ENCODE measurements around the gene SIL1. TPM values are rescaled to one million over a fixed set of nuclear protein-coding genes. Genes with fewer than 3 reads are reported as not detected.
A peak's percentile ranks its signal among the peaks of the same experiment; 100 is the strongest.
"Not testable (repeated sequence)": the region's sequence is repeated elsewhere in the genome, so short reads cannot be mapped to it uniquely, and the experiment has no call there.

The SIL1 gene
- total and polyA plus RNA-seq, 2 experiments from 2014 or later = 78.8 to 89.8 TPM

DNA sequence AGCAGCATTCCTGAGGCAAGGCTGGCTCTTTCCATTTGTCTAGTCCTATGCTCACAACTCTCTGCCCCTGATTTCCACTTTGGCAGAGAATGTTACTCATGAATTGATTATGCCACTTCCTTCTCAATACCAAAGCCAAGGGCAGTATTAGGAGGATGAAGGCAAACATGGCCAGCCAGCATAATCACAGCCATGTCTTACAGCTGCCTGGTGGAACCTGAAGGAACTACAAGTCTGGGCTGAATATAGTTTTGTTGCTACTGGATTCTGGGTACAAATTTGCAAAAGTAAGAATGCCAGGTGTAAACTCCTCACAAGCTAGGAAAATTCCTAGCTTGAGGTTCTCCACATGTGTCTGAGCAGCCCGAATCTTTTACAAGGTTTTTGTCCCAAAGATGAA is 4.2 kb downstream of the SIL1 start:
- no peak overlapping the region for H3K4me3 ChIP-seq
- H3K36me3 ChIP-seq (ENCODE audit: low read depth) = no peaks in the 10 kb centered on the region
- no peak overlapping the region for H3K27ac ChIP-seq
- H3K9me3 ChIP-seq (ENCODE audit: low read depth) = no peaks in the 10 kb centered on the region
- TF ChIP-seq EZH2 (IDR thresholded peaks at IDR 0.05; ENCODE audit: insufficient read depth, poor library complexity, severe bottlenecking) = no peak
- peak; percentile 44 for DNase-seq
- H3K4me2 ChIP-seq (ENCODE audit: unreplicated experiment) = no peak overlapping the region
- no peaks in the 10 kb centered on the region for H3K27me3 ChIP-seq (replicated peaks; ENCODE audit: insufficient read depth)
- no peak overlapping the region for H2AFZ ChIP-seq
- H3K9ac ChIP-seq = no peak overlapping the region
- no peaks in the 10 kb centered on the region for H4K20me1 ChIP-seq (ENCODE audit: insufficient read depth)
- WGBS, 2 experiments (ENCODE audit: low coverage in 1 of 2, low lambda C conversion rate in 2 of 2, missing lambda C conversion rate in 2 of 2) = 33 to 68% methylated on average over 1 of the region's 1 CpG
- H3K9me2 ChIP-seq (ENCODE audit: insufficient read depth) = no peaks in the 10 kb centered on the region
- in situ Hi-C loops (cut with MboI) = no loop called here
- peaks cover 21% of the 10 kb centered on the region for H3K4me1 ChIP-seq (ENCODE audit: insufficient read depth)
- H3F3A ChIP-seq (ENCODE audit: insufficient read depth) = peaks cover 20% of the 10 kb centered on the region; the same call in 1 of the 2 replicates
- H3K79me2 ChIP-seq (ENCODE audit: insufficient read depth) = peaks cover 67% of the 10 kb centered on the region

DNA sequence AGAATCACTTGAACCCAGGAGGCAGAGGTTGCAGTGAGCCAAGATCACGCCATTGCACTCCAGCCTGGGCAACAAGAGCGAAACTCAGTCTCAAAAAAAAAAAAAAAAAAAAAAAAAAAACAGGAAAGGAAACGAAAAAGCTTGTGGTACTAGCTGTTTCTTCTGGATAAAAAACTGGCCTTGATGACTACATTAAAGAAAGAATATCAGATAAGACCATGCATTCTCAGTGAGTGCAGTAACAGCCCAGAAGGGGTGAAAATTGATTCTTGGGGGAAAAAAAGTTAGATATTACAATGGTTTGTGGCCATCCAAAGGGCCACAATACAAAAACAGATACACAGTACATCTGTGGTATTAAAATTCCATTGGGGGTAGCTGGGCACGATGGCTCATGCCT is 5.3 kb downstream of the SIL1 start:
- 66 to 80% methylated on average over 3 to 4 of the region's 4 CpGs for WGBS, 2 experiments (ENCODE audit: low coverage in 1 of 2, low lambda C conversion rate in 2 of 2, missing lambda C conversion rate in 2 of 2)
- H3K9me3 ChIP-seq (ENCODE audit: low read depth) = not testable (repeated sequence)

DNA sequence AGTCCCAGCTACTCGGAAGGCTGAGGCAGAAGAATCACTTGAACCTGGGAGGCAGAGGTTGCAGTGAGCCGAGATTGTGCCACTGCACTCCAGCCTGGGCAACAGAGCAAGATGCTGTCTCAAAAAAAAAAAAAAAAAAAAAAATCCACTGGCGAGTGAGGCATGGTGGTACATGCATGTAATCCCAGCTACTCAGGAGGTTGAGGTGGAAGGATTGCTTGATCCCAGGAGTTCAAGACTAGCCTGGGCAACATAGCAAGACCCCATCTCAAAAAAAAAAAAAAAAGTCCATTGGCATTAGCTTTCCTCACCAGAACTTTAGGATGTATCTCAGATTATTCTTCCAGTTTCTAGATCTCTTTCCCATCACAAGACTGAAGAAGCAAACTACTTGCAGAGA is 6.2 kb downstream of the SIL1 start:
- Histone ChIP-seq H3F3A (ENCODE audit: insufficient read depth) (peaks cover 20% of the 10 kb centered on the region; the same call in 1 of the 2 replicates), H3K79me2 (ENCODE audit: insufficient read depth) (peaks cover 75% of the 10 kb centered on the region), H3K4me1 (ENCODE audit: insufficient read depth) (peaks cover 15% of the 10 kb centered on the region)
- H2AFZ ChIP-seq; H3K4me3 ChIP-seq; H3K36me3 ChIP-seq (ENCODE audit: low read depth); H3K27ac ChIP-seq; DNase-seq; H3K9me3 ChIP-seq (ENCODE audit: low read depth); H3K9ac ChIP-seq; H3K9me2 ChIP-seq (ENCODE audit: insufficient read depth); H4K20me1 ChIP-seq (ENCODE audit: insufficient read depth); in situ Hi-C loops (cut with MboI); H3K27me3 ChIP-seq (replicated peaks; ENCODE audit: insufficient read depth); H3K4me2 ChIP-seq (ENCODE audit: unreplicated experiment): not testable (repeated sequence)
- 88 to 97% methylated on average over 2 to 3 of the region's 3 CpGs for WGBS, 2 experiments (ENCODE audit: low coverage in 1 of 2, low lambda C conversion rate in 2 of 2, missing lambda C conversion rate in 2 of 2)

More for the DNA sequence above, 5.3 kb downstream of the SIL1 start:
- peaks cover 75% of the 10 kb centered on the region for H3K79me2 ChIP-seq (ENCODE audit: insufficient read depth)
- H3K27ac ChIP-seq; H3K4me3 ChIP-seq; H3K27me3 ChIP-seq (replicated peaks; ENCODE audit: insufficient read depth); H3K36me3 ChIP-seq (ENCODE audit: low read depth); H3K9ac ChIP-seq; DNase-seq; H2AFZ ChIP-seq; in situ Hi-C loops (cut with MboI); H3K4me2 ChIP-seq (ENCODE audit: unreplicated experiment); H3K9me2 ChIP-seq (ENCODE audit: insufficient read depth); H4K20me1 ChIP-seq (ENCODE audit: insufficient read depth): not testable (repeated sequence)
- H3K4me1 ChIP-seq (ENCODE audit: insufficient read depth) = peaks cover 21% of the 10 kb centered on the region
- H3F3A ChIP-seq (ENCODE audit: insufficient read depth) = peaks cover 20% of the 10 kb centered on the region; the same call in 1 of the 2 replicates

DNA sequence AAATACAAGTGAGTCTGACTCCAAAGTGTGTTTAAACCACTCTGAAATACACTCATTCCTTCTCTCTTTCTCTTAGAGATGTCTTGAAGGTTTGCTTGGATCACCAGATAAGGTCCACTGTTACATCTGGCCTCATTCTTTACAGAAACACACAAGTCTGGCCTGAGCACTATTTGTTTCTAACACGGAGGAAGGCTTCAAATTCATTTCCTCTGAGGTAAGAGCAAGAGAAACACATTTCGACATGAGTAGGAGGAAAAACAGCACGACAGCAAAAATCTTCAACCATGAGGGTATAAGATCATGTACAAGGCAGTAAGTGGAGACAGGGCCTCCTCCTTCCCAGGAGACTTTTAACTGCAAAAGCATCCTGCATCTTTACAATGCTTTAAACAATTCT is 8.0 kb downstream of the SIL1 start:
- peak; percentile 85 for DNase-seq
- Histone ChIP-seq H3K4me3 (no peak overlapping the region), H3K9me3 (ENCODE audit: low read depth) (no peaks in the 10 kb centered on the region), H3K79me2 (ENCODE audit: insufficient read depth) (peaks cover 76% of the 10 kb centered on the region), H3K4me2 (ENCODE audit: unreplicated experiment) (peak overlapping the region; percentile 12), H3K9me2 (ENCODE audit: insufficient read depth) (no peaks in the 10 kb centered on the region), H3K9ac (peak overlapping the region; percentile 43), H3K4me1 (ENCODE audit: insufficient read depth) (peaks cover 12% of the 10 kb centered on the region), H2AFZ (peak overlapping the region; percentile 57), H3F3A (ENCODE audit: insufficient read depth) (peaks cover 16% of the 10 kb centered on the region; the same call in 1 of the 2 replicates), H4K20me1 (ENCODE audit: insufficient read depth) (no peaks in the 10 kb centered on the region), H3K27me3 (replicated peaks; ENCODE audit: insufficient read depth) (no peaks in the 10 kb centered on the region), H3K27ac (peak overlapping the region; percentile 69), H3K36me3 (ENCODE audit: low read depth) (no peaks in the 10 kb centered on the region)
- WGBS, 2 experiments (ENCODE audit: low coverage in 1 of 2, low lambda C conversion rate in 2 of 2, missing lambda C conversion rate in 2 of 2) = 11 to 13% methylated on average over 3 of the region's 3 CpGs
- in situ Hi-C loops (cut with MboI) = no loop called here
- no peak for TF ChIP-seq EZH2phosphoT487 (IDR thresholded peaks at IDR 0.05; ENCODE audit: insufficient read depth, low read depth)
- no peak for TF ChIP-seq EZH2 (IDR thresholded peaks at IDR 0.05; ENCODE audit: insufficient read depth, poor library complexity, severe bottlenecking)

DNA sequence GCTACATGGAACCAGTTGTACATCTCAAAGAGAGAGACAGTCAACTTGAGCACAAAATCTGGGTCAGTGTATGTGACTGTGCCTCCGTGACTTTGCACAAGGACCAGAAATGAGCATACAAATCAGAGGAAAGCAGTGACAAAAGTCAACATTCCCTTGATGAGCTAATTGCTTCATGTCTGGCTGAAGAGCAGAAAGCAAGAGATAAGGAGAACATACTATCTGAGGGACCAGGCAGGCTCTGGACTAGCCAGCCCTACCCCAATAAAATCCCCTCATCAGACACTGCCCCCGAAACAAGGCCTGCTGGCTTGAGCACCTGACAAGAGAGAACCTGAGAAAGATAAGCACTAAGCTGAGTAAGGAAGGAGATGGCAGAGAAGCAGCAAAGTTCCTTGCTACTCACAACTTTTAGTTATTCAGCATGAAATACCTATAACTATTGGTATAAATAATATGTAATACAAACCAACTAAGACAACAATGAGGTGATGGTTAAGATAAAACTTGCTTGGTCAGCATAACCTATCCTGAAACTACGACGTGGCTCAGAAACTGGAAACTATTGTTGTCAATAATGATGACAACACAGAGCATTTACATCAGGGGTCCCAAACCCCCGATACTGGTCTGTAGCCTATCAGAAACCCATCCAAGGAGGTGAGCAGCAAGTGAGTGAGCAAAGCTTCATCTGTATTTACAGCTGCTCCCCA is 9.5 kb downstream of the SIL1 start:
- Histone ChIP-seq H4K20me1 (ENCODE audit: insufficient read depth) (no peaks in the 10 kb centered on the region), H3K36me3 (ENCODE audit: low read depth) (no peaks in the 10 kb centered on the region), H3K4me3 (no peak overlapping the region), H3K9ac (no peak overlapping the region), H3K9me2 (ENCODE audit: insufficient read depth) (no peaks in the 10 kb centered on the region), H3F3A (ENCODE audit: insufficient read depth) (peaks cover 16% of the 10 kb centered on the region; the same call in 1 of the 2 replicates), H3K9me3 (ENCODE audit: low read depth) (no peaks in the 10 kb centered on the region), H3K4me2 (ENCODE audit: unreplicated experiment) (no peak overlapping the region), H3K27me3 (replicated peaks; ENCODE audit: insufficient read depth) (no peaks in the 10 kb centered on the region), H3K79me2 (ENCODE audit: insufficient read depth) (peaks cover 78% of the 10 kb centered on the region), H3K4me1 (ENCODE audit: insufficient read depth) (peaks cover 12% of the 10 kb centered on the region), H3K27ac (no peak overlapping the region), H2AFZ (no peak overlapping the region)
- in situ Hi-C loops (cut with MboI) = no loop called here
- WGBS, 2 experiments (ENCODE audit: low coverage in 1 of 2, low lambda C conversion rate in 2 of 2, missing lambda C conversion rate in 2 of 2) = 96 to 97% methylated on average over 5 of the region's 5 CpGs
- DNase-seq = no peak
- TF ChIP-seq EZH2 (IDR thresholded peaks at IDR 0.05; ENCODE audit: insufficient read depth, poor library complexity, severe bottlenecking) = no peak
- TF ChIP-seq EZH2phosphoT487 (IDR thresholded peaks at IDR 0.05; ENCODE audit: insufficient read depth, low read depth) = no peak
